HCT116 (cell line): ENCODE data around the gene ALK. TPM values are rescaled to one million over a fixed set of nuclear protein-coding genes. Genes with fewer than 3 reads are reported as not detected.
A peak's percentile ranks its signal among the peaks of the same experiment; 100 is the strongest.

Experiments
- ATAC-seq: fragments of 200-7000 bp; cut with Tn5 transposase; 2 replicates; pipeline ENCODE4 v1.9.1; 2020; ENCODE audit warnings: mild to moderate bottlenecking, moderate library complexity
- BruUV-seq: library from RNA; stranded (reverse); fragments of 400-500 nt; replicated peaks from 2 replicates; lab custom pipeline; 2021; lab: Mats Ljungman, UMichigan
- CTCF ChIA-PET: fragments of 300-600 bp; sonication (Branson Sonifier 250); formaldehyde crosslinking; loops from one replicate; lab custom pipeline; 2021; ENCODE audit warnings: antibody characterized with exemption; lab: Charles Lee
- POLR2A ChIA-PET: fragments of 300-600, 350-600 bp; sonication (Branson Sonifier 250); formaldehyde crosslinking; loops from one replicate; lab custom pipeline; 2021; ENCODE audit warnings: antibody characterized with exemption; lab: Charles Lee
- RAD21 ChIA-PET, 2 experiments: fragments of 300-600 bp; sonication (Branson Sonifier 250); formaldehyde crosslinking; loops; one replicate each; lab custom pipeline; 2023; ENCODE audit warnings: low total read pairs in 2 of 2; ENCODE audit not compliant: uncharacterized antibody in 2 of 2, unreplicated experiment in 2 of 2, low non-redundant PET in 1 of 2; lab: Charles Lee
- DNase-seq: peaks from one replicate; pipeline ENCODE4 v3.0.0-alpha.2; 2010; ENCODE audit warnings: low read depth, low spot score
- H2AFZ ChIP-seq: fragments of 200-600 bp; shearing (Covaris generic), sonication (generic); 2 replicates; pipeline ENCODE4 v1.6.1; 2017; ENCODE audit warnings: low read depth, mixed run types, mixed read lengths, antibody characterized with exemption, low read length; ENCODE audit not compliant: poor library complexity, severe bottlenecking
- H3K27ac ChIP-seq: 2 replicates; pipeline ENCODE4 v1.5.1; 2012; ENCODE audit warnings: low read depth, low read length
- H3K27me3 ChIP-seq: fragments of 200-600 bp; sonication (generic); 2 replicates; pipeline ENCODE4 v1.6.1; 2016; ENCODE audit warnings: mixed run types, low read length, mixed read lengths; ENCODE audit not compliant: insufficient read depth
- H3K36me3 ChIP-seq, 2 experiments: fragments of 200-500 bp in 1 of 2; fragments of 200-600 bp in 1 of 2; sonication (Bioruptor generic) in 1 of 2; sonication (generic) in 1 of 2; 2 replicates each; pipeline versions ENCODE4 v1.5.1 to v1.6.1; 2014 to 2016; ENCODE audit warnings: low read length in 2 of 2, inconsistent platforms in 1 of 2, mixed read lengths in 1 of 2, mixed run types in 1 of 2; ENCODE audit not compliant: insufficient read depth in 2 of 2, control insufficient read depth in 1 of 2
- H3K4me1 ChIP-seq, 2 experiments: fragments of 200-600 bp in 1 of 2; sonication (generic) in 1 of 2; 2 replicates each; pipeline versions ENCODE4 v1.5.1 to v1.6.1; 2012 to 2017; ENCODE audit warnings: low read length in 2 of 2, inconsistent platforms in 1 of 2, mild to moderate bottlenecking in 1 of 2, mixed read lengths in 1 of 2, mixed run types in 1 of 2, moderate library complexity in 1 of 2; ENCODE audit not compliant: insufficient read depth in 2 of 2, control insufficient read depth in 1 of 2
- H3K4me2 ChIP-seq: fragments of 200-600 bp; sonication (generic); 2 replicates; pipeline ENCODE4 v1.6.1; 2017; ENCODE audit warnings: mixed run types, low read length, mixed read lengths
- H3K4me3 ChIP-seq, 2 experiments: fragments of 200-600 bp in 1 of 2; sonication (generic) in 1 of 2; replicated peaks in 1 of 2; 2 replicates each; pipeline ENCODE4 v1.5.1; 2011 to 2016; ENCODE audit warnings: low read length in 2 of 2, control low read depth in 1 of 2, low read depth in 1 of 2, mild to moderate bottlenecking in 1 of 2, mixed read lengths in 1 of 2, mixed run types in 1 of 2
- H3K79me2 ChIP-seq: fragments of 200-600 bp; sonication (generic); 2 replicates; pipeline ENCODE4 v1.6.1; 2017; ENCODE audit warnings: mild to moderate bottlenecking, mixed run types, low read length, moderate library complexity, mixed read lengths; ENCODE audit not compliant: insufficient read depth
- H3K9ac ChIP-seq: fragments of 200-600 bp; sonication (generic); 2 replicates; pipeline ENCODE4 v1.6.1; 2016; ENCODE audit warnings: low read length, mixed read lengths
- H3K9me2 ChIP-seq: fragments of 200-600 bp; sonication (generic), shearing (Covaris generic); 2 replicates; pipeline ENCODE4 v1.6.1; 2017; ENCODE audit warnings: mixed run types, mild to moderate bottlenecking, moderate library complexity; ENCODE audit not compliant: insufficient read depth
- H3K9me3 ChIP-seq, 2 experiments: fragments of 200-500 bp in 1 of 2; fragments of 200-600 bp in 1 of 2; sonication (Bioruptor generic) in 1 of 2; sonication (generic) in 1 of 2; 2 replicates each; pipeline ENCODE4 v1.6.1; 2014 to 2017; ENCODE audit warnings: low read length in 2 of 2, mixed read lengths in 2 of 2, inconsistent platforms in 1 of 2, low read depth in 1 of 2, mild to moderate bottlenecking in 1 of 2, mixed run types in 1 of 2, moderate library complexity in 1 of 2; ENCODE audit not compliant: control insufficient read depth in 1 of 2, insufficient read depth in 1 of 2
- H4K20me1 ChIP-seq: fragments of 200-600 bp; sonication (generic), shearing (Covaris generic); 2 replicates; pipeline ENCODE4 v1.6.1; 2017; ENCODE audit warnings: mixed run types, mild to moderate bottlenecking, moderate library complexity; ENCODE audit not compliant: insufficient read depth
- POLR2AphosphoS5 ChIP-seq: IDR thresholded peaks from 2 replicates; pipeline ENCODE4 v1.6.1; 2011; ENCODE audit warnings: mild to moderate bottlenecking, low read depth, low read length, moderate library complexity
- RAD21 ChIP-seq: IDR thresholded peaks from 2 replicates; pipeline ENCODE4 v1.6.1; 2012; ENCODE audit warnings: low read depth, mild to moderate bottlenecking
- SRF ChIP-seq: IDR thresholded peaks from 2 replicates; pipeline ENCODE4 v1.6.1; 2012; ENCODE audit warnings: low read depth
- ZFX ChIP-seq: fragments of 450-650 bp; IDR thresholded peaks from 2 replicates; pipeline ENCODE4 v1.6.1; 2017
- ZNF274 ChIP-seq: fragments of 200-500 bp; sonication (Bioruptor generic); IDR thresholded peaks from 2 replicates; pipeline ENCODE4 v1.6.1; 2014; ENCODE audit warnings: mild to moderate bottlenecking, low read depth, low read length, inconsistent platforms
- intact Hi-C: fragments of 100-400 bp; cut with micrococcal nuclease; formaldehyde crosslinking; loops from 2 replicates; pipeline ENCODE4 v1.10.0; 2022
- total RNA-seq: library from RNA; stranded (reverse); gene quantifications from one replicate; pipeline ENCODE4 v1.2.1, GENCODE V29; 2021; ENCODE audit not compliant: unreplicated experiment
- TF ChIP-seq, protein P1 (sequence below), 3 experiments: fragments of 200-600 bp in 1 of 3; sonication (generic) in 1 of 3; IDR thresholded peaks in 2 of 3; conservative IDR thresholded peaks in 1 of 3; 2 replicates each; pipeline ENCODE4 v1.5.1; 2012 to 2017; ENCODE audit warnings: low read depth in 2 of 3, low read length in 2 of 3, antibody characterized with exemption in 1 of 3, borderline replicate concordance in 1 of 3, control low read depth in 1 of 3, mild to moderate bottlenecking in 1 of 3, mixed read lengths in 1 of 3, mixed run types in 1 of 3, moderate library complexity in 1 of 3; ENCODE audit not compliant: insufficient read depth in 1 of 3

The ALK gene
- total RNA-seq, 1 experiment from 2014 or later, result not detected

DNA sequence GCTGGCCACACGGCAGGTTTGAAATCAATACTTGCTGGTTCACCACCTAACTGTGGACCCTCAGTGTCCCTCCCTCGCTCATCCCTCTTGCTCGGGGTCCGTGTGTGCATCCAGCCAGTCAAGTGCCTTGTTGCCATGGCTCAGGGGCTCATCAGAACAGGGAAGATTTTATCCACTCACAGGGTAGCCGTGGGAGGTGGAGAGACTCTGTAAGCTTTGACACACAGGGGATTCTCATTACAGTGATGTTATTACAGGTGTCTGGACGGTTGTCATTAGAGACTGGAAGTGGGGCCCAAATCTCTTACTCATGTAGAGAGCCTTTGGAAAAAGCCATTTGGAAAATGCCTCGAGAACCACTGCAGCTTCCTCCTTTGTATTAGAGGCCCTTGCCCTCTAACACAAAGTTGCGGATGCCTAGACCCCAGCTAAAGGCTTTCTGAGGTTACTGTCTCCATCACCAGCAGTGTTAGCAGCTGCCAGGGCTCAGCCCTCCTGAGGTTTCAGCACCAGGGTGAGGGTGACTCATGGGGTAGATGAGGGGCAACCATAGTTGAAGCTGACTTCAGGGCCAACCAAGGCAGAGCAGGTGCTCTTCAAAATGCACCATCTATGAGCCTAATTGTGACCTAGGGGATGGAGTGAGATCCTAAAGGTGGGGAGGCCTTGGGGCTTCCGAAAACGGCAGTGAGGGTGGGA lies 610.6 kb downstream of the ALK start (continued):
- TF ChIP-seq POLR2AphosphoS5, result no peak

DNA sequence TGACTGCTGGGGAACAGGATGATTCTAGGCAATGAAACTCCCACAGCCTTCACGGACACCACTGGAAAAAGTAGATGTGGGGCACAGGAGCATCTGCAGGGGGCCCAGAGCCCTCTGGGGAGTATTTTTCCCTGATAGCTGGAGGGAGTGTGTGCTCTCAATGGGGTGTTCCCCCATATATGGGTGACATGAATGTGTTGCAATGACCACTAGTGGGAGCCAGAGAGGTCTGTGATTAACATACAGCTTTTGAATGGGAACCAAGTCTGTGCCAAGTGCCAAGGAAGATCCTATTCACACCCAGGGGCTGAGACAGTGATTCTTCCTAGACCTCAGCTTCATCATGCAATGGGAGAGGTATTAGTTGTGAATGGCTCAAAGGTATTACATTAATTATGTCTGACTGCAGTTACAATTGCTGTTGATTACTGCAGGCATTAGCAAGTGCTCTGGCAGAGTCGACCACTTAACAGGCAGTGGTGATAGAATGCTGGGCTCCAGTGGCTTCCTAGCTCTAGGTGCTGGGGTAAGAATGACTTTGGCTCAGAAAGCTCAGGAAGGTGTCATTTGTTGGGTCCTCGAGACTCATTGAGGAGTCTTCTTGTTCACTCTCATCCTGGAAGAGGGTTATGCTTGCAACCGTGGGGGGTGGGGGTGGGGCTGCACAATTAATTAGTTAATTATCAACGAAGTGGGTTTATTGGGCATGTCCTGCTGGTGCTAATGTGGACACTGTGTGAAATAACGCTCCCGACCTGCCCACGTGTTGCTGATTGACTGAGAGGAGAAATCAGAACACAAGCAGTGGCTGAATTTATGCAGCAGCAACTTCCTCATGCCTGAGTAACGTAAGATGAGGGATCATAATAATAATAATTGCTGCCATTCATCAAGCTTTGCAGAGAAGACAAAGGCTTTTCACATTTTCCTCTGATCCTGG lies 612.0 kb downstream of the ALK start:
- POLR2A ChIA-PET, result no interaction called here
- CTCF ChIA-PET, result interaction anchor here (1.0 to 1.4 kb wide), 5 partner anchors 9 to 439 kb away, joined by 3 to 6 read pairs (median 4); no protein-coding TSS in a partner anchor
- BruUV-seq, result no TSS peak

More for the DNA sequence above, 612.0 kb downstream of the ALK start:
- H3K79me2 ChIP-seq, result no peaks in the 10 kb centered on the region
- H3K4me3 ChIP-seq, result no peak overlapping the region
- H3K36me3 ChIP-seq, result no peaks in the 10 kb centered on the region
- H3K9ac ChIP-seq, result no peak overlapping the region
- no peaks in the 10 kb centered on the region; the same call in 1 of the 2 replicates for H4K20me1 ChIP-seq
- peak; percentile 53 for TF ChIP-seq RAD21
- TF ChIP-seq, protein P1, sequence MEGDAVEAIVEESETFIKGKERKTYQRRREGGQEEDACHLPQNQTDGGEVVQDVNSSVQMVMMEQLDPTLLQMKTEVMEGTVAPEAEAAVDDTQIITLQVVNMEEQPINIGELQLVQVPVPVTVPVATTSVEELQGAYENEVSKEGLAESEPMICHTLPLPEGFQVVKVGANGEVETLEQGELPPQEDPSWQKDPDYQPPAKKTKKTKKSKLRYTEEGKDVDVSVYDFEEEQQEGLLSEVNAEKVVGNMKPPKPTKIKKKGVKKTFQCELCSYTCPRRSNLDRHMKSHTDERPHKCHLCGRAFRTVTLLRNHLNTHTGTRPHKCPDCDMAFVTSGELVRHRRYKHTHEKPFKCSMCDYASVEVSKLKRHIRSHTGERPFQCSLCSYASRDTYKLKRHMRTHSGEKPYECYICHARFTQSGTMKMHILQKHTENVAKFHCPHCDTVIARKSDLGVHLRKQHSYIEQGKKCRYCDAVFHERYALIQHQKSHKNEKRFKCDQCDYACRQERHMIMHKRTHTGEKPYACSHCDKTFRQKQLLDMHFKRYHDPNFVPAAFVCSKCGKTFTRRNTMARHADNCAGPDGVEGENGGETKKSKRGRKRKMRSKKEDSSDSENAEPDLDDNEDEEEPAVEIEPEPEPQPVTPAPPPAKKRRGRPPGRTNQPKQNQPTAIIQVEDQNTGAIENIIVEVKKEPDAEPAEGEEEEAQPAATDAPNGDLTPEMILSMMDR (IDR thresholded peaks at IDR 0.05 in 2 of 3, conservative IDR thresholded peaks at IDR 0.05 in 1 of 3; ENCODE audit: borderline replicate concordance in 1 of 3, insufficient read depth in 1 of 3, low read depth in 2 of 3, low read length in 2 of 3), result peak; percentile 32 to 81 (median 72); a peak in 5 of 6 replicates
- TF ChIP-seq ZFX, result no peak
- no peak for TF ChIP-seq ZNF274
- peak; percentile 88 for TF ChIP-seq SRF
- H3K27ac ChIP-seq, result no peak overlapping the region
- DNase-seq (peak; percentile 44), ATAC-seq (peak; percentile 95)
- H3K27me3 ChIP-seq, result peaks cover 62% of the 10 kb centered on the region
- intact Hi-C loops, result loop anchor here (1.0 to 10.0 kb wide), 2 partner anchors 71 to 355 kb away; no protein-coding TSS in a partner anchor
- H3K4me1 ChIP-seq, result no peaks in the 10 kb centered on the region
- RAD21 ChIA-PET, result no interaction called here
- H3K9me2 ChIP-seq, result no peaks in the 10 kb centered on the region
- H3K9me3 ChIP-seq, result no peaks in the 10 kb centered on the region
- no peak overlapping the region for H2AFZ ChIP-seq
- no peak overlapping the region for H3K4me2 ChIP-seq
